NOMO-1 treated with dmso at 0.1 percent for 144 hours (cell line): ENCODE results near the gene ADGRF3.
"Not testable (repeated sequence)": the region's sequence is repeated elsewhere in the genome, so short reads cannot be mapped to it uniquely, and the experiment has no call there.

Experiments
- DNase-seq: peaks from one replicate; lab custom pipeline; 2025; ENCODE audit not compliant: unreplicated experiment; lab: John Stamatoyannopoulos, UW

ADGRF3 gene

GRCh38 chr2:26346454-26347053, at the start of gene ADGRF3:
TSS of gene ADGRF3 (minus strand) at chr2:26346789. CDS start at chr2:26346234, 555 bp downstream.
- peak; percentile 29 for DNase-seq

DNA sequence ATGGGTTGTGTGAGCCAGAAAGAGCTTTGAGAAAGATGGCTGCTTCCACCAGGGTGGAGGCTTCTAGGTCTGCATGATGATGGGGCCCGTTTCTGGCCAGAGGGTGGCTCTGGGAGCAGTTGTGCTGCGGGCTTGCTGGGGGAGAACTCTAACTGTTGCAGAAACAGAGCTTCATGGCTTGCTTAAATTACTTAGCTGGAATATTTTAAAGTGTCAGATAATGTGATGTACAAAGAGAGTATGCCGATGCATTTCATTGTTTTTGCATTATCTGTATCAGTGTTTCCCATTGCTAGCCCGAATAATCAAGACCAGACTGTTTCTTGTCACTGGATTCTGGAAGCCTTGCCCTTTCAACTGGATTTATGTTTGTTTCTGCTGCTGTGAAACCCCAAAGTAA, 48.8 kb upstream of the ADGRF3 start:
- DNase-seq = no peak

DNA sequence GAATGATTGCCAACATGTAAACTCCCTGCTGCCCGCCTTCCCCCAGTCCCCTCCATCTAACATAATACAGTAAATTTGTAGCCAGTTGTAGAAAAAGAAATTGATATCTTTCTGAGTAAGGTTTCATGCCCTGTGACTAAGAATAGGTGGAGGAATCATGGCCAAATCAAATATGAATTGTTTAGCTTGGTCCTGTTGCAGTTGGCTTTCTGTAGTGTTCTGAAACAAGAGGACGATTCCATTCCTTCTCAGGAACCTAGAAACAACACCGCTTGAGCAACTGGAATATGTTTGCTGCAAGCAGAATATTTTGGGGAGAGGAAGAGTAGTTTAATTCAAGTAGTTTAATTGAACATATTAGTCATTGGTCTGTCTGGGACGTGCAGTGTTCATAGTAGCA, 48.1 kb upstream of the ADGRF3 start:
- DNase-seq = no peak

DNA sequence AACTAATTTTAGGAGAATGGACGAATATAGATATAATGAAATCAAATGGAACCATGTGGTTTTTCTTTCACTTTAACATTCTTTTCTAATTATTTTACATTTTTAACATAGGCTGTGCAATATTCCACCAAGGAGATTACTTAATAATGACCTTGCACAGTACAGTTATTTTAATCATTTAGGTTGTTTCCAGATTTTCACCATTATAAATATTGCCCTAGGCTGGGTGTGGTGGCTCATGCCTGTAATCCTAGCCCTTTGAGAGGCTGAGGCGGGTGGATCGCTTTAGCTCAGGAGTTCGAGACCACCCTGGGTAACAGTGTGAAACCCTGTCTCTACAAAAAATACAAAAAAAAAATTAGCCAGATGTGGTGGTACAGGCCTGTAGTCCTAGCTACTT, 40.6 kb upstream of the ADGRF3 start:
- no peak for DNase-seq

DNA sequence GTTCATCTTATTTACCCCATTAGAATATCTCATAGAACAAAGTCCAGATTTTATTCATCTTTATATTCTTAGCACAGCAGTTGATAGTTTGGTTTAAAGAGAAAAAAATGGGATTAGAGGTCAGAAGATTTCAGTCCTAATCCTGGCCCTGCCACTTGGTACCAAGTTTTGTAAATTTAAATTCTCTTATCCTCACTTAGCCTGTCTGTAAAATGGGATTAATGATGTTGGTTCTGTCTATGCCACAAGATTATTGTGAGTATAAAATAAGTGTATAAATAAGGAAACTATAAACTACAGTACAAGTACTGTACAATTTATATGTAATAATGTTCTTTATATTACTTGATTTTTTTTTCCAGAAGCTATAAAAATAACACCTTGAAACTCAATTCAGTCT, 38.0 kb upstream of the ADGRF3 start:
- no peak for DNase-seq

DNA sequence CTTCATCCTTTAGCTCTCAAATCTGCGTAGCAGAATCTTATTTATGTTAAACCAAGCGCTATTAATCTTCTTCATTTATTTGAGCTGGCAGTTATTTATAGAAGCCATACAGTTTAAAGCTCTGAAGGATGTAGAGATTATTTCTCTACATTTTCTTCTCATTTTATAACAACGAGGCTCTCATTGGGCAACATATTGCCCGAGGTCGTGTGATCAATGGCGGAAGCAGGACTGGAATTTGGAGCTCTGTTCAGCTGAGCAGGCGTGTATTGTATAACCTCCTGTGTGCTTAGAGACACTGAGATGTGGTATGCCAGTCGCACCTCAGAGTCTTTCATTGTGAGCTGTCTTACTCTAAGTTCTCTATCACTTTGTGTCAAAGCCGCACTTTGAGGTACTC, 37.6 kb upstream of the ADGRF3 start:
- DNase-seq = no peak

DNA sequence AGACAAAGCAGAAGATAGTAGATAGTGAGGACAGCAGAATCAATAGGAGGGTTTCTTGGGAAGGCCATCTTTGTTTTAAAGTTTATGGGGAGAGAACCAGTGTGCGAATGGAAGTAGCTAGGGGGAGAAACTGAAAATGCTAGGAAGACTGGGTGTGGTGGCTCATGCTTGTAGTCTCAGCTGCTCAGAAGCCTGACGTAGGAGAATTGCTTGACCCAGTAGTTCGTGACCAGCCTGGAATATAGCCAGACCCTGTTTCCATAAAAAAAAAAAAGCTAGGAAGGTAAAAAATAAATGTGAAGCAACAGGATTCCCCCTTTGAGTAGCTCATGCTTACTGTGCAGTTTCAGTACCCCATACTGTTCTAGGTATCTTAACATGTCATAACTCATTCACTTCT, 36.0 kb upstream of the ADGRF3 start:
- no peak for DNase-seq

DNA sequence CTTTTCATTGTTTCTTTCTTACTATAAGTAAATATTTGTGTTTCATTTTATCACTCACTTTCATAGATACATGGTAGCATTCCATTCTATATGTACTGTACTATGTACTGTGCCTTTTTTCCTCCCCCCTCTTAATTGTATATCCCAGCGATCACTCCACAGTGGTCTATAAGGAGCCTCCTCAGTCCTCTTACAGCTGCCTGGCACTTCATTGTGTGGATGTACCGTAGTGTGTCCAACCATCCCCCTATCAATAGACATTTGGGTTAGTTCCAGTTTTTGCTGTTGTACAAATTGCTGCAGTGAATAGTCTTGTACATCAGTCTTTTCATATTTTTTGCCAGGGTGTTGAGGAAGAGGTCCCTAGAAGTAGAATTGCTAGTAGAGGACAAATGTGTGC, 33.7 kb upstream of the ADGRF3 start:
- DNase-seq = no peak

DNA sequence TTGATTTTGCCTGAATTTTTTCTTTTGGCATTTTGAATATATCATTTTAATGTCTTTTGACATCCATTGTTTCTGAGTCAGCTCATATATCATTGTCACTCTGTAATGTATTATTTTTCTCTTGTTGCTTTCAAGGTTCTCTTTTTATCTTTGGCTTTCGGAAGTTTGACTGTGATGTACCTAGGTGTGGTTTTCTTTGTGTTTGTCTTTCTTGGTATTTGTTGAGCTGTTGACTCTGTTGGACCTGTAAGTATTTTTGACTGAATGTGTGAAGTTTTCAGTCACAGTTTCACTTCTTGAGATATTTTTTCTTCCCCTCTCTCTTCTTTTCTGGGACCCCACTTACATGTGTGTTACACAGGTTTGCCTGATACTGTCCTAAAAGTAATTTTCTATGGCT, 30.2 kb upstream of the ADGRF3 start:
- no peak for DNase-seq

GRCh38 chr2:26370909-26371308, 24.3 kb upstream of the ADGRF3 start:
- DNase-seq = not testable (repeated sequence)

- DNase-seq = not testable (repeated sequence)
Observed at GRCh38 chr2:26369664-26370063, 23.1 kb upstream of the ADGRF3 start.

DNA sequence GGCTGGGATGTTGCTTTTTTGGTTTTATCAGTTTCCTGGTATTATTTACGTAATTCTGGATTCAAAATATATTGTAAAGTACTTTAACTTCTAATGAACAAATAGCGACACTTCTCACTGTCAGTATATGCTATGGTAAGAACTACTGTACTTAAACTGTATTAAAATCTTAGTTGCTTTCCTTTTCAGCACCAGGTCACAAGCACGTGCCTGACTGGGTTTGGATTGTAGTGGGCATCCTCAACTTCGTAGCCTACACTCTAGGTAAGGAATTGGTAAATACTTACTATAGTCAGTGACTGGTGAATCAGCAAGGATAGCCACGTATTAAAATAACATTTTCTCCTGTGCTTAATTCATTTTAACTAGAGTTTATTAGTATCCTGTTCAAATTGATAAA, 20.4 kb upstream of the ADGRF3 start:
- DNase-seq = no peak

- DNase-seq = no peak
Observed at GRCh38 chr2:26364669-26365068, 18.1 kb upstream of the ADGRF3 start.

GRCh38 chr2:26363958-26364357, 17.4 kb upstream of the ADGRF3 start:
- DNase-seq = no peak

GRCh38 chr2:26363323-26363722, 16.7 kb upstream of the ADGRF3 start:
- no peak for DNase-seq

GRCh38 chr2:26359886-26360473, 13.4 kb upstream of the ADGRF3 start:
- DNase-seq = no peak

DNA sequence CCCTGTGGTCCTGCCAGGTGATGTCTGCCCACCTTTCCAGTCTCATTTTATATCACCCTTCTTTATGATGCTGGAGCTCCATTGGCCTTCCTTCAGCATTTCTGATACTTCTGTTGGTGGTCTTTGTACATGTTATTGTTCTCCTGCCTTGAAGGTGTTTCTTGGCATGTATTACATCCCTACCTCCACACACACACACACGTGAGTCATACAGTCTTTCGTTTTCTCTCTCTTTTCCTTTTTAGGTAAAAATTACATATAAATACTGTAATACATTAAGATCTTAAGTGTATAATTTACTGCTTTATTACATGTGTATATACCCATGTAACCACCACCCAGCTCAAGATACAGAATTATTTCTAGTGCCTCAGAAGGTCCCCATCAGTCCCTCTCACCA, 10.2 kb upstream of the ADGRF3 start:
- DNase-seq = no peak

GRCh38 chr2:26356111-26356510, 9.5 kb upstream of the ADGRF3 start:
- DNase-seq = no peak

DNA sequence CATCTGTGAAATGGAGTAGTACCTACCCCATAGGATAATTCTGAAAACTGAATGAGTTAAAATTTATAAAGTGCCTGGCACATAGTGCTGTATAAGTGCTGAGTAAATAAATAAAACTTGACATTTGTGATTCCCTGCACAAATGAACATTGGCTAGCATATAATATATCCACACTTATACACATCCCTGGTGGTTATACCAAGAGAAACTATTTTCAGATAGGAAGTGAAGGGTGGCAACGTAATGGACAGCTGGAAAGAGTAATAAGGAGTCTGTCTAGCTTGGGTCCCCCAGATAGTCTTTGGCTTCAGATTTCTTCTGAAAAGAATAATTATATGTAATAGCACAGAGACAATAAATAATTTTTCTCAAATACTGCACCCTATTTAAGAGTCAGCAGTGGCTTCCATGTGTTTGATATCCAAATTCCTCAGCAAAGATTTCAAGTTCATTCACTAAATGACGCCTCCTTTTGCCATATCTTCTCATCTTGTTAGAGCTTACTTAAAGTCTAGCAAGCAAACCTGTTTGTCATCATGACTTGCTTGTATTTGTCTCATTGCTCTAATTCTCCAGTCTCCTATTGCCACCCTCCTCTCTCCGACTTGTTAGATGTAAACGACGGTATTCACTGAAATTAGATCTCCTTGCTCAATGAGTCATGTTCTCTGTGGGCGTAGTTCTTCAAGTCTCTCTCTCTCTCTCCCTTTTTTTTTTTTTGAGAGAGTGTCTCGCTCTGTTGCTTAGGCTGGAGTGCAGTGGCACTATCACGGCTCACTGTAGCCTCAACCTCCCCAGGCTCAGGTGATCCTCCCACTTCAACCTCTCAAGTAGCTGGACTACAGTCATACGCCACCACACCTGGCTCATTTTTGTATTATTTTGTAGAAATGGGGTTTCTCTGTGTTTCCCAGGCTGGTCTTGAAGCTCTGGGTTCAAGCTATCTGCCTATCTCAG, 8.7 kb upstream of the ADGRF3 start:
- DNase-seq = no peak

DNA sequence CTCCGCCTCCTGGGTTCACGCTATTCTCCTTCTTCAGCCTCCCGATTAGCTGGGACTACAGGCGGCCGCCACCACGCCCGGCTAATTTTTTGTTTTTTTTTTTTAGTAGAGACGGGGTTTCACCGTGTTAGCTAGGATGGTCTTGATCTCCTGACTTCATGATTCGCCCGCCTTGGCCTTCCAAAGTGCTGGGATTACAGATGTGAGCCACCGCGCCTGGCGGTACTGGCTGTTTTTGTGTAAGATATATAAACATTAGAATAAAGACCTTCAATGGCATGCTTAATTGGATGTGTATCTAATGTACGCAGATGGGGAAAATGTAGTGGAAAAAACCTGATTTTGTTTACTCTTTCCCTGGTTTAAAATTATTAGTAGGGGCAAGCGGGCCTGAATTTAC, 7.9 kb upstream of the ADGRF3 start:
- not testable (repeated sequence) for DNase-seq

- no peak for DNase-seq
Observed at GRCh38 chr2:26352892-26353291, 6.3 kb upstream of the ADGRF3 start.
